Measurements from ENCODE around the gene CBX4.

CBX4 gene

DNA sequence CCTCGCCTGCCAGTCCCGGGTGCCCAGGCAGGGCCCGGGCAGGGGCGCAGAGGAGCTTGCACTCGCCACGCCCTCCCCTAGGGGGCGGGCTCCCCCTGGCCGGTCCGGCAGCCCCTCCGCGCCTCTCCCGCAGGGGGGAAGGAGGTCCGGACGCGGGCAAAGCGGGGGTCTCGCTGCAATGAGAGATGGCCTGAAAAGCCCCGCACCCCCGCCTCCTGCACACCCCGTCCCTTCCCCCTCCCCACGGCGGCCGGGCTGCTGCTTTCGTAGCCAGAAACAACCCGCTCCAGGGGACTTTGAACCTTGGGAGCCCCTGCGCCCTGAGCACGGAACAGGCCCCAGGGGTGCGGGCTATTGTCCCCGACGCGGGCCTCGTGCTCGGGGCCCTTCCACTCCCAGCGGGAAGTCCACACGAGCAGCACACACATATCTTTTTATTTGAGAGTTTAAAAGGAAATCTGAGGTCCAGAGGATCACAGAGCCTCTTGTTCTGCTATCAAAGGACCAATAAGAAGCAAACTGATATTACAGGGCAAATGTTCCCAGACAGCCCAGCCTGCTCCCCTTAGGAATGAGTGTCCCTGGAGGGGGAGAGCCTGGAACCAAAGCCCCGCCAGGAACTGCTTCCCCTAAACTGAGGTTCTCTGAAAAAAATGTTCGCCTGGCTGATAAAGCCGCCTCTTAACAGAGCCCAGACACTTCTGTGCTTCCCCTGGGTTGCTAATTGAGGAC, 5.8 kb upstream of the CBX4 start (continued):
- TF ChIP-seq, protein P1, sequence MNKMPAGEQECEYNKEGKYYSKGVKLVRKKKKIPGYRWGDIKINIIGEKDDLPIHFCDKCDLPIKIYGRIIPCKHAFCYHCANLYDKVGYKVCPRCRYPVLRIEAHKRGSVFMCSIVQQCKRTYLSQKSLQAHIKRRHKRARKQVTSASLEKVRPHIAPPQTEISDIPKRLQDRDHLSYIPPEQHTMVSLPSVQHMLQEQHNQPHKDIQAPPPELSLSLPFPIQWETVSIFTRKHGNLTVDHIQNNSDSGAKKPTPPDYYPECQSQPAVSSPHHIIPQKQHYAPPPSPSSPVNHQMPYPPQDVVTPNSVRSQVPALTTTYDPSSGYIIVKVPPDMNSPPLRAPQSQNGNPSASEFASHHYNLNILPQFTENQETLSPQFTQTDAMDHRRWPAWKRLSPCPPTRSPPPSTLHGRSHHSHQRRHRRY (tag by site-specific recombination; IDR thresholded peaks at IDR 0.05), result no peak
- TF ChIP-seq, protein P2, sequence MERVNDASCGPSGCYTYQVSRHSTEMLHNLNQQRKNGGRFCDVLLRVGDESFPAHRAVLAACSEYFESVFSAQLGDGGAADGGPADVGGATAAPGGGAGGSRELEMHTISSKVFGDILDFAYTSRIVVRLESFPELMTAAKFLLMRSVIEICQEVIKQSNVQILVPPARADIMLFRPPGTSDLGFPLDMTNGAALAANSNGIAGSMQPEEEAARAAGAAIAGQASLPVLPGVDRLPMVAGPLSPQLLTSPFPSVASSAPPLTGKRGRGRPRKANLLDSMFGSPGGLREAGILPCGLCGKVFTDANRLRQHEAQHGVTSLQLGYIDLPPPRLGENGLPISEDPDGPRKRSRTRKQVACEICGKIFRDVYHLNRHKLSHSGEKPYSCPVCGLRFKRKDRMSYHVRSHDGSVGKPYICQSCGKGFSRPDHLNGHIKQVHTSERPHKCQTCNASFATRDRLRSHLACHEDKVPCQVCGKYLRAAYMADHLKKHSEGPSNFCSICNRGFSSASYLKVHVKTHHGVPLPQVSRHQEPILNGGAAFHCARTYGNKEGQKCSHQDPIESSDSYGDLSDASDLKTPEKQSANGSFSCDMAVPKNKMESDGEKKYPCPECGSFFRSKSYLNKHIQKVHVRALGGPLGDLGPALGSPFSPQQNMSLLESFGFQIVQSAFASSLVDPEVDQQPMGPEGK (tag by site-specific recombination; IDR thresholded peaks at IDR 0.05), result peak; percentile 67
- TF ChIP-seq REPIN1 (tag by site-specific recombination; IDR thresholded peaks at IDR 0.05; ENCODE audit: low read depth), result no peak
- peak; percentile 95 for TF ChIP-seq GLIS1 (tag by site-specific recombination; IDR thresholded peaks at IDR 0.05)
- TF ChIP-seq, protein P3, sequence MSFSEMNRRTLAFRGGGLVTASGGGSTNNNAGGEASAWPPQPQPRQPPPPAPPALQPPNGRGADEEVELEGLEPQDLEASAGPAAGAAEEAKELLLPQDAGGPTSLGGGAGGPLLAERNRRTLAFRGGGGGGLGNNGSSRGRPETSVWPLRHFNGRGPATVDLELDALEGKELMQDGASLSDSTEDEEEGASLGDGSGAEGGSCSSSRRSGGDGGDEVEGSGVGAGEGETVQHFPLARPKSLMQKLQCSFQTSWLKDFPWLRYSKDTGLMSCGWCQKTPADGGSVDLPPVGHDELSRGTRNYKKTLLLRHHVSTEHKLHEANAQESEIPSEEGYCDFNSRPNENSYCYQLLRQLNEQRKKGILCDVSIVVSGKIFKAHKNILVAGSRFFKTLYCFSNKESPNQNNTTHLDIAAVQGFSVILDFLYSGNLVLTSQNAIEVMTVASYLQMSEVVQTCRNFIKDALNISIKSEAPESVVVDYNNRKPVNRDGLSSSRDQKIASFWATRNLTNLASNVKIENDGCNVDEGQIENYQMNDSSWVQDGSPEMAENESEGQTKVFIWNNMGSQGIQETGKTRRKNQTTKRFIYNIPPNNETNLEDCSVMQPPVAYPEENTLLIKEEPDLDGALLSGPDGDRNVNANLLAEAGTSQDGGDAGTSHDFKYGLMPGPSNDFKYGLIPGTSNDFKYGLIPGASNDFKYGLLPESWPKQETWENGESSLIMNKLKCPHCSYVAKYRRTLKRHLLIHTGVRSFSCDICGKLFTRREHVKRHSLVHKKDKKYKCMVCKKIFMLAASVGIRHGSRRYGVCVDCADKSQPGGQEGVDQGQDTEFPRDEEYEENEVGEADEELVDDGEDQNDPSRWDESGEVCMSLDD (tag by site-specific recombination; IDR thresholded peaks at IDR 0.05), result peak; percentile 85

DNA sequence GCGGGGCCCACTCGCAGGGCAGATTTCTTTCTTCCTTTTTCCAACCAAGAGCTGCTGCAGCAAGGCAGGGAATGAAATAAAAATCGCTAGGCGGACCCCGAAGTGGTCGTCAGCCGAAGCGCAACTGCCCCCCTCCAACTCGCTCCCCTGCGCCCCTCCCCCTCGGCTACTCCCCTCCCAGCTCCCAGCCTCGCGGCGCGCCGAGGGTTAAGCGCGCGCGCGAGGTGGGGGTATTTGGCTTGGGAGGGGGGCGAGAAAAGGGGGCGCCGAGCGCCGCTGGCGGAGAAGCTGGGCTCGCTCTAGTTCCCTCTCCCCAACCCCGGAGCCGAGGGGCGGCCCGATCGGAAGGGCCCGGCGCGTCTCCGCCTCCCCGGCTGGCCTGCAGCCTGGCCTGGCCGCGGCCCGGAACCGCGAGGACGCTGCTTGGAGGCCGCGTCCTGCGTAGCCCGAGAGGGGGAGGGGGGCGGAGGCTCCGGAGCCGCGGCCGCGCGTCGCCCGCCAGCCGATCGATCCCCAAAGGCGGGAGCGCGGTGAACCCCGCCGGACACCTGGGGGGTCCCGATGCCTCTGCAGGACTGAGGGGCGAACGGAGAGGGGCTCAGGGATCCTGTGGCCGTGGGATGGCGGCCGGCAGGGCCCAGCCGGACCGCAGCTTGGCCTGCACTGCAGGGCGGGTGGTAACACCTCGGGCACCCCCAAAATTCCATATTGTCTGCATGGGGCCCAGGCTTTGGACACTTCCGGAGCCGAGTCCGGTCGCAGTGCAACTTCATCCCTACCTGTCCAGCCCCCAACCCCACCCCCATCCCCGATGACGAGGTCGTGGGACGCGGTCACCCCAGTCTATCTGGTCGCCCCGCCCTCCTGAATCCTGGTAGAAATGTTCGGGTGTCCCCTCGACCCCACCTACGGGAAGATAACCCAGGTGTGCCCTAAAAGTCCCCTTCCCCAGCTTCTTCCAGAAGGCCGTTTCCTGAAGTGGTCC, 4.9 kb upstream of the CBX4 start:
- Histone ChIP-seq H3K4me1 (ENCODE audit: control insufficient read depth, insufficient read depth, low read length) (peaks cover 16% of the 10 kb centered on the region; the same call in 1 of the 2 replicates), H3K4me3 (ENCODE audit: low read depth, low read length) (peak overlapping the region; percentile 37), H3K27ac (ENCODE audit: extremely low read depth, low read depth, low read length) (peak overlapping the region; percentile 64; the same call in 1 of the 2 replicates), H3K9me3 (ENCODE audit: control insufficient read depth, insufficient read depth, low read depth, low read length) (no peaks in the 10 kb centered on the region), H3K36me3 (ENCODE audit: control insufficient read depth in 2 of 2, insufficient read depth in 1 of 2, low read length in 2 of 2) (no peaks in the 10 kb centered on the region)
- ChIA-PET CTCF (interaction anchor here (0.6 to 4.1 kb wide), 18 partner anchors 9 to 687 kb away, joined by 3 to 34 read pairs (median 4); partner anchors contain the start of gene CBX8), POLR2A (interaction anchor here (0.6 to 2.2 kb wide), 4 partner anchors 31 to 47 kb away, joined by 3 to 14 read pairs (median 4); partner anchors contain the start of gene CBX8)
- TF ChIP-seq ZNF184 (tag by site-specific recombination; IDR thresholded peaks at IDR 0.05), result no peak
- no peak for TF ChIP-seq ZNF701 (tag by site-specific recombination; IDR thresholded peaks at IDR 0.05)
- TF ChIP-seq GLIS1 (tag by site-specific recombination; IDR thresholded peaks at IDR 0.05), result peak; percentile 41; the same call in 1 of the 2 replicates
- TF ChIP-seq ZNF624 (tag by site-specific recombination; IDR thresholded peaks at IDR 0.05), result no peak
- TF ChIP-seq MZF1 (tag by site-specific recombination; IDR thresholded peaks at IDR 0.05; ENCODE audit: borderline replicate concordance), result no peak
- no peak for TF ChIP-seq ZNF830 (tag by site-specific recombination; IDR thresholded peaks at IDR 0.05; ENCODE audit: low read depth)
- TF ChIP-seq ZXDB (tag by site-specific recombination; IDR thresholded peaks at IDR 0.05), result no peak
- peak; percentile 59 for TF ChIP-seq GLIS2 (tag by site-specific recombination; IDR thresholded peaks at IDR 0.05)
- peak; percentile 46; the same call in 1 of the 2 replicates for TF ChIP-seq KLF8 (tag by site-specific recombination; IDR thresholded peaks at IDR 0.05)
- TF ChIP-seq, protein P1 (tag by site-specific recombination; IDR thresholded peaks at IDR 0.05), result no peak
- no peak for TF ChIP-seq ZNF658 (tag by site-specific recombination; IDR thresholded peaks at IDR 0.05)
- TF ChIP-seq YY2 (tag by site-specific recombination; IDR thresholded peaks at IDR 0.05), result no peak
- no peak for TF ChIP-seq ZFHX2 (tag by site-specific recombination; conservative IDR thresholded peaks at IDR 0.05)
- no peak for TF ChIP-seq SP2 (tag by site-specific recombination; IDR thresholded peaks at IDR 0.05)
- TF ChIP-seq, protein P4, sequence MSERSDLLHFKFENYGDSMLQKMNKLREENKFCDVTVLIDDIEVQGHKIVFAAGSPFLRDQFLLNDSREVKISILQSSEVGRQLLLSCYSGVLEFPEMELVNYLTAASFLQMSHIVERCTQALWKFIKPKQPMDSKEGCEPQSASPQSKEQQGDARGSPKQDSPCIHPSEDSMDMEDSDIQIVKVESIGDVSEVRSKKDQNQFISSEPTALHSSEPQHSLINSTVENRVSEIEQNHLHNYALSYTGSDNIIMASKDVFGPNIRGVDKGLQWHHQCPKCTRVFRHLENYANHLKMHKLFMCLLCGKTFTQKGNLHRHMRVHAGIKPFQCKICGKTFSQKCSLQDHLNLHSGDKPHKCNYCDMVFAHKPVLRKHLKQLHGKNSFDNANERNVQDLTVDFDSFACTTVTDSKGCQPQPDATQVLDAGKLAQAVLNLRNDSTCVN (tag by site-specific recombination; optimal IDR thresholded peaks at IDR 0.05), result peak; percentile 39
- no peak for TF ChIP-seq ZNF248 (tag by site-specific recombination; IDR thresholded peaks at IDR 0.05)
- TF ChIP-seq ZNF623 (tag by site-specific recombination; IDR thresholded peaks at IDR 0.05), result no peak
- TF ChIP-seq SETDB1 (IDR thresholded peaks at IDR 0.05; ENCODE audit: insufficient read length, low read length), result no peak
- TF ChIP-seq ZNF670 (tag by site-specific recombination; IDR thresholded peaks at IDR 0.05; ENCODE audit: low read depth), result no peak
- TF ChIP-seq HOXC10 (CRISPR knock-in tag; IDR thresholded peaks at IDR 0.05), result no peak
- peak; percentile 31; the same call in 1 of the 2 replicates for TF ChIP-seq ZNF394 (tag by site-specific recombination; IDR thresholded peaks at IDR 0.05; ENCODE audit: borderline replicate concordance)
